Right cardiac atrium (tissue), 5 donors: ENCODE measurements around the gene SIRPD. TPM values are rescaled to one million over a fixed set of nuclear protein-coding genes. Genes with fewer than 3 reads are reported as not detected.

Experiments used
- ATAC-seq, 2 donors: fragments of 200-7000 bp; cut with Tn5 transposase; one replicate each; pipeline versions ENCODE4 v1.8.0 to v1.9.1; 2020; ENCODE audit warnings: moderate library complexity in 2 of 2, mild to moderate bottlenecking in 1 of 2
- DNase-seq, 3 donors: peaks; one replicate each; pipeline ENCODE4 v3.0.0-alpha.2; 2020
- H3K27ac ChIP-seq: one replicate; pipeline ENCODE4 v1.5.1; 2013; ENCODE audit warnings: mild to moderate bottlenecking, low read length, control low read depth, moderate library complexity
- H3K27me3 ChIP-seq: one replicate; pipeline ENCODE4 v1.6.1; 2013; ENCODE audit not compliant: control insufficient read depth, insufficient read depth
- H3K4me1 ChIP-seq: one replicate; pipeline ENCODE4 v1.6.1; 2013; ENCODE audit warnings: low read length; ENCODE audit not compliant: control insufficient read depth, insufficient read depth
- H3K4me3 ChIP-seq: one replicate; pipeline ENCODE4 v1.5.1; 2013; ENCODE audit warnings: low read length, control low read depth
- H3K9me3 ChIP-seq: one replicate; pipeline ENCODE4 v1.6.1; 2013; ENCODE audit warnings: low read length; ENCODE audit not compliant: control insufficient read depth
- WGBS: extraction: QIAGEN DNeasy Blood & Tissue Kit; methylation state at CpG from one replicate; pipeline ENCODE4 v1.1.7; 2013; 5-methylcytosine and 5-hydroxymethylcytosine counted together
- intact Hi-C, 4 donors: fragments of 100-400 bp; cut with DNase I; formaldehyde crosslinking; loops; one replicate each; pipeline versions ENCODE4 v1.11.0 to v1.14.0; 2022 to 2023
- polyA plus RNA-seq: library from polyadenylated mRNA; stranded (reverse); fragments of 200-250 nt; gene quantifications from one replicate; pipeline ENCODE4 v1.2.3, GENCODE V29; 2013
- total RNA-seq, 4 donors: library from RNA; stranded (reverse); fragmentation: NEBNext Ultra II Directional; extraction: Animal tissue kit (Norgen Biotek cat#: 25700); gene quantifications; one replicate each; pipeline ENCODE4 v1.2.1, GENCODE V29; 2021
- donor health status: healthy with polysubstance abuse.
- donor health status: DM: no; HTN: yes; CAD: no.
- donor health status: DM: no; HTN: no; CAD: no.
- donor health status: DM: no; HTN: yes; CAD: no; lungs with severe emphysema.
- donor health status: DM: yes; HTN: yes; CAD: no.

Gene SIRPD
- total and polyA plus RNA-seq, 5 donors = not detected

DNA sequence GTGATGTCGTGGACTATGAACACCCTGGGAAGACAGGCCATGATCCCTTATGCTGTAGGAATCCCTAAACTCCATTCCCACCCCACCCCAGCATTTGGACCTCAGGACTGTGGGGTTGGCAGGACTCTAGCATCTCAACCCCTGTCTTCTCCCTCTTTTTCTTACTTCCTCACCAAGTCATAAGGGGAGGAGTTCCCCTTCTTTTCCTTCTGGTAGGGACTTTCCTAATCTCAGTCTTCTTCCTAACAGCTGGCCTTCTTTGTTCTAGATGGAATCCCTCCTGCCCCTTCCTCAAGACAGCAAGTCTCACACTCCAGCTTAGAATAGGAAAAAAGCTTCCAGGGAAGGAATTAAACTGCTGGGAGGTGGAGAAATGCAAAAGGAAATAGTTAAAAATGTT is 64.0 kb downstream of the SIRPD start:
- Histone ChIP-seq H3K9me3 (no peaks in the 10 kb centered on the region), H3K27ac (no peak overlapping the region), H3K4me1 (no peaks in the 10 kb centered on the region), H3K27me3 (no peaks in the 10 kb centered on the region), H3K4me3 (no peak overlapping the region)
- ATAC-seq (no peak), DNase-seq (no peak)
- WGBS = 63% methylated on average over 1 of the region's 1 CpG
- intact Hi-C loops = no loop called here

GRCh38 chr20:1491860-1492642 is 65.5 kb downstream of the SIRPD start:
- ATAC-seq = peak; percentile 24 to 44
- 52% methylated on average over 2 of the region's 2 CpGs for WGBS
- DNase-seq = no peak
- no peak overlapping the region for H3K4me3 ChIP-seq
- intact Hi-C loops = no loop called here
- H3K27ac ChIP-seq = no peak overlapping the region
- no peaks in the 10 kb centered on the region for H3K4me1 ChIP-seq
- H3K9me3 ChIP-seq = no peaks in the 10 kb centered on the region
- no peaks in the 10 kb centered on the region for H3K27me3 ChIP-seq

- no peaks in the 10 kb centered on the region for H3K4me1 ChIP-seq
- intact Hi-C loops = no loop called here
- H3K27me3 ChIP-seq = no peaks in the 10 kb centered on the region
- 50% methylated on average over 11 of the region's 11 CpGs for WGBS
- peak within 1 kb of the TSS; percentile 17 for H3K4me3 ChIP-seq
- peak within 1 kb of the TSS; percentile 28 for H3K27ac ChIP-seq
- no peaks in the 10 kb centered on the region for H3K9me3 ChIP-seq
- DNase-seq (peak; percentile 55 to 77 (median 75)), ATAC-seq (peak; percentile 85 to 91)
Measured at GRCh38 chr20:1491281-1491840, 66.1 kb downstream of the SIRPD start, which contains the start of gene SIRPB2. TSS of gene SIRPB2 (minus strand) at chr20:1491420. CDS start at chr20:1491359, 61 bp downstream.

DNA sequence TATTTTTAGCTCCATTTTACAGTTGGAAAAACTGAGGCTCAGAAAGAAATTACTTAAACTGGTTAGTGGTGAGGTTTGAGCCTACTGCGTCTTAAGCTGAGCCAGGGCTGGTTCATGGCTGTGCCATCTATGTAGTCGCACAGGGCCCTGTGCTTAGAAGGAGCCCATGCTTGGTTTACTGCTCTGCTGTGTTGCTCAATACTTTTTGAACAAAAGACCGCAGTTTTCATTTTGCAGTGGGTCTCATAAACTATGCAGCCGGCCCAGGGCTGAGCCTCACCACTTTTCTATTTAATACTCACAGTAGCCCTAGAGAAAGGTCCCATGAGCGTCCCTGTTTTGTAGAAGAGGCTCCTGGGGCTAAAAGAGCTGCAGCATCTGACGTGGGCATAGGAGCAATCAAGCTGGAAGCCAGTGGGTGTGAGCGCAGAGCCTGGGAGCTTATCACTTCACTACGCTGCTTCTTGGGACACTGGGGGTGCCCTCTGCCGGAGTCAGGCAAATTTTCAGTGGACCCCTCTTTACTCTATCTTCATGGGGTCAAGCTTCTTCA is 66.8 kb downstream of the SIRPD start:
- DNase-seq (no peak), ATAC-seq (no peak)
- peak overlapping the region; percentile 28 for H3K27ac ChIP-seq
- H3K27me3 ChIP-seq = no peaks in the 10 kb centered on the region
- WGBS = 72% methylated on average over 9 of the region's 9 CpGs
- H3K9me3 ChIP-seq = no peaks in the 10 kb centered on the region
- H3K4me1 ChIP-seq = no peaks in the 10 kb centered on the region
- peak overlapping the region; percentile 17 for H3K4me3 ChIP-seq
- intact Hi-C loops = no loop called here

GRCh38 chr20:1489764-1490436 is 67.6 kb downstream of the SIRPD start:
- Histone ChIP-seq H3K9me3 (no peaks in the 10 kb centered on the region), H3K27me3 (no peaks in the 10 kb centered on the region), H3K4me1 (no peaks in the 10 kb centered on the region), H3K27ac (no peak overlapping the region), H3K4me3 (no peak overlapping the region)
- intact Hi-C loops = no loop called here
- DNase-seq (peak in 1 of 3 donors; percentile 54), ATAC-seq (peak; percentile 58)
- WGBS = 76% methylated on average over 6 of the region's 6 CpGs

- no peak overlapping the region for H3K4me3 ChIP-seq
- intact Hi-C loops = no loop called here
Measured at GRCh38 chr20:1489325-1489724, 68.2 kb downstream of the SIRPD start.

GRCh38 chr20:1486566-1486965 is 70.9 kb downstream of the SIRPD start:
- H3K4me3 ChIP-seq = no peak overlapping the region
- ATAC-seq (no peak), DNase-seq (no peak)
- no peaks in the 10 kb centered on the region for H3K27me3 ChIP-seq
- H3K4me1 ChIP-seq = no peaks in the 10 kb centered on the region
- no peak overlapping the region for H3K27ac ChIP-seq
- WGBS = 90% methylated on average over 2 of the region's 2 CpGs
- intact Hi-C loops = no loop called here
- no peaks in the 10 kb centered on the region for H3K9me3 ChIP-seq

More at GRCh38 chr20:1489325-1489724, 68.2 kb downstream of the SIRPD start:
- no peaks in the 10 kb centered on the region for H3K9me3 ChIP-seq
- 71% methylated on average over 2 of the region's 2 CpGs for WGBS
- peak in 1 of 2 donors; percentile 17 for ATAC-seq
- DNase-seq = no peak
- H3K27ac ChIP-seq = no peak overlapping the region
- H3K4me1 ChIP-seq = no peaks in the 10 kb centered on the region
- no peaks in the 10 kb centered on the region for H3K27me3 ChIP-seq

DNA sequence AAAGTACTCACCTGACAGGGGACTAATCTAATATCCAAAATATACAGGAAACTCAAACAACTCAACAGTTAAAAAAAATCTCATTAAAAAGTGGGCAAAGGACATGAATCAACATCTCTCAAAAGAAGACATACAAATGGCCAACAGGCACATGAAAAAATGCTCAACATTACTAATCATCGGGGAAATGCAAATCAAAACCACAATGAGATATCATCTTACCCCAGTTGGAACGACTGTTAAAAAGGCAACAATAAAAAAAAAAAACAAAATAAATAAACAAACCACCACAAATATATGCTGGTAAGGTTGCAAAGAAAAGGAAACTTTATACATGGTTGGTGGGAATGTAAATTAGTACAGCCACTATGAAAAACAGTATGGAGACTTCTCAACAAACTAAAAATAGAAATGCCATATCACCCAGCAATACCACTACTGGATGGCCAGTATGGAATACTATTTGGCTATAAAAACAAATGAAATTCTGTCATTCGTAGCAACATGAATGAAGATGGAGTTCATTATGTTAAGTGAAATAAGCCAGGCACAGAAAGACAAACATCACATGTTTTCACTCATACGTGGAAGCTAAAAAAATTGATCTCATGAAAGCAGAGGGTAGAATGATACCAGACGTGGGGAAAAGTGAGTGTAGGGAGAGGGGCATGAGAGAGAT is 72.9 kb downstream of the SIRPD start:
- no peak overlapping the region for H3K4me3 ChIP-seq
- no peaks in the 10 kb centered on the region for H3K4me1 ChIP-seq
- intact Hi-C loops = no loop called here
- no peaks in the 10 kb centered on the region for H3K27me3 ChIP-seq
- no peak for DNase-seq
- no peak overlapping the region for H3K27ac ChIP-seq
- WGBS = 53% methylated on average over 5 of the region's 5 CpGs
- no peak for ATAC-seq
- no peaks in the 10 kb centered on the region for H3K9me3 ChIP-seq
